Type B pancreatic cell (in vitro differentiated cells): ENCODE measurements around the gene ZNF236. TPM values are rescaled to one million over a fixed set of nuclear protein-coding genes. Genes with fewer than 3 reads are reported as not detected.

Source experiments
- DNase-seq: peaks from one replicate; pipeline ENCODE4 v3.0.0; 2021; ENCODE audit warnings: mixed read lengths; ENCODE audit not compliant: unreplicated experiment; ENCODE audit errors: extremely low spot score
- H3K27ac Mint-ChIP-seq: 2 replicates; pipeline ENCODE4 v1.8.0; 2021; ENCODE audit warnings: mild to moderate bottlenecking, mixed read lengths
- H3K27me3 Mint-ChIP-seq: 2 replicates; pipeline ENCODE4 v1.8.0; 2021; ENCODE audit warnings: mixed read lengths
- H3K36me3 Mint-ChIP-seq: 2 replicates; pipeline ENCODE4 v1.8.0; 2021; ENCODE audit warnings: mixed read lengths
- H3K4me1 Mint-ChIP-seq: one replicate; pipeline ENCODE4 v1.8.0; 2021; ENCODE audit warnings: mixed read lengths; ENCODE audit not compliant: unreplicated experiment
- H3K4me3 Mint-ChIP-seq: 2 replicates; pipeline ENCODE4 v1.8.0; 2021; ENCODE audit warnings: mild to moderate bottlenecking, mixed read lengths
- H3K9me3 Mint-ChIP-seq: 2 replicates; pipeline ENCODE4 v1.8.0; 2021; ENCODE audit warnings: mixed read lengths
- CTCF ChIP-seq: fragments of 200-600 bp; sonication (generic); conservative IDR thresholded peaks from 2 replicates; pipeline ENCODE4 v1.5.0; 2021; ENCODE audit warnings: antibody characterized with exemption, mild to moderate bottlenecking
- total RNA-seq: library from RNA; stranded (reverse); gene quantifications from 2 replicates; pipeline ENCODE4 v1.2.1, GENCODE V29; 2021; ENCODE audit warnings: low replicate concordance

ZNF236 gene
- total RNA-seq, 1 donor from 2014 or later = 20.2 TPM

DNA sequence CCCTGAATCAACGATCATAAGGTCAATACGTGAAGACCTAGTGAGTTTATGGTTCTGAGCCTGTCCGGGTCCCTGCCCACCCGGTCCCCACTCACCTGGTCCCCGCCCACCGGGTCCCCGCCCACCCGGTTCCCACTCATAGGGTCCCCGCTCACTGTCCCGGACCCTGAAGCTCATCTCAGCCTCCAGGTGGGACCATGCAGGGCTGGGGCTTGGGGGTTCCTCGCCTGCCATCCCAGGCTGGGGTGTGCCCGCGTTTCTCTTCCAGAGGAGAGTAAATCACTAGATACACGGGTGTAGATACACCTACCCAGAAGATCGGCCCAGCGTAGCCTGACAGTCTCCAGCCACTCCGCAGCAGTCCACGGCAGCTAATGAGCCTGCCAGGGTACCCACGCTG is 178.7 kb downstream of the ZNF236 start:
- H3K27ac Mint-ChIP-seq = no peak overlapping the region
- no peaks in the 10 kb centered on the region for H3K36me3 Mint-ChIP-seq
- no peaks in the 10 kb centered on the region for H3K27me3 Mint-ChIP-seq
- no peaks in the 10 kb centered on the region for H3K9me3 Mint-ChIP-seq
- H3K4me3 Mint-ChIP-seq = no peak overlapping the region
- no peak for TF ChIP-seq CTCF
- H3K4me1 Mint-ChIP-seq = peaks cover 30% of the 10 kb centered on the region
- no peak for DNase-seq

DNA sequence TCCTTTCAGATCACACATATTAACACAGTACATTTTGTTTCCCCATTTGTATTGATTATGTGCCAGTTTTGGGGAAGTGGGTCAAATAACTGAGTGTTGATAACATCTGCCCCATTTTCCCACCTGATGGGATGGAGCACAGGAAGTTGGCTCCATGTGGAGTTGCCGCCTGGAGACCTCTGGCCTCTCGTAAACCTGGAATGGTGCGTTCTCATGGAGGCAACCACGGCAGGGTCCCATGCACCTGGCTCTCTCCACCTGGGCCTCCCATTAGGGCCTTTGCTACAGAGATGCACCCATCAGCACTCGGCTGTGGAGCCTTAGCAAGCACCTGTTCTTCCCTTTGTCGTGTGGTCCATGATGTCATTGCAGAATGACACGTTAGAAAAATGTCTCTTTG is 179.6 kb downstream of the ZNF236 start:
- H3K4me3 Mint-ChIP-seq = no peak overlapping the region
- no peaks in the 10 kb centered on the region for H3K27me3 Mint-ChIP-seq
- H3K9me3 Mint-ChIP-seq = no peaks in the 10 kb centered on the region
- peaks cover 23% of the 10 kb centered on the region for H3K4me1 Mint-ChIP-seq
- no peaks in the 10 kb centered on the region for H3K36me3 Mint-ChIP-seq
- DNase-seq = no peak
- TF ChIP-seq CTCF = no peak
- H3K27ac Mint-ChIP-seq = no peak overlapping the region

GRCh38 chr18:77002496-77002895 is 180.1 kb downstream of the ZNF236 start:
- TF ChIP-seq CTCF = no peak
- Mint-ChIP-seq H3K4me3 (no peak overlapping the region), H3K27me3 (no peaks in the 10 kb centered on the region), H3K9me3 (no peaks in the 10 kb centered on the region), H3K4me1 (peaks cover 23% of the 10 kb centered on the region), H3K27ac (no peak overlapping the region), H3K36me3 (no peaks in the 10 kb centered on the region)
- no peak for DNase-seq

- DNase-seq = no peak
- Mint-ChIP-seq H3K27me3 (no peaks in the 10 kb centered on the region), H3K4me1 (peaks cover 21% of the 10 kb centered on the region), H3K27ac (no peak overlapping the region), H3K9me3 (no peaks in the 10 kb centered on the region), H3K36me3 (no peaks in the 10 kb centered on the region), H3K4me3 (no peak overlapping the region)
- no peak for TF ChIP-seq CTCF
Observed at GRCh38 chr18:77003316-77003715, 181.0 kb downstream of the ZNF236 start.

DNA sequence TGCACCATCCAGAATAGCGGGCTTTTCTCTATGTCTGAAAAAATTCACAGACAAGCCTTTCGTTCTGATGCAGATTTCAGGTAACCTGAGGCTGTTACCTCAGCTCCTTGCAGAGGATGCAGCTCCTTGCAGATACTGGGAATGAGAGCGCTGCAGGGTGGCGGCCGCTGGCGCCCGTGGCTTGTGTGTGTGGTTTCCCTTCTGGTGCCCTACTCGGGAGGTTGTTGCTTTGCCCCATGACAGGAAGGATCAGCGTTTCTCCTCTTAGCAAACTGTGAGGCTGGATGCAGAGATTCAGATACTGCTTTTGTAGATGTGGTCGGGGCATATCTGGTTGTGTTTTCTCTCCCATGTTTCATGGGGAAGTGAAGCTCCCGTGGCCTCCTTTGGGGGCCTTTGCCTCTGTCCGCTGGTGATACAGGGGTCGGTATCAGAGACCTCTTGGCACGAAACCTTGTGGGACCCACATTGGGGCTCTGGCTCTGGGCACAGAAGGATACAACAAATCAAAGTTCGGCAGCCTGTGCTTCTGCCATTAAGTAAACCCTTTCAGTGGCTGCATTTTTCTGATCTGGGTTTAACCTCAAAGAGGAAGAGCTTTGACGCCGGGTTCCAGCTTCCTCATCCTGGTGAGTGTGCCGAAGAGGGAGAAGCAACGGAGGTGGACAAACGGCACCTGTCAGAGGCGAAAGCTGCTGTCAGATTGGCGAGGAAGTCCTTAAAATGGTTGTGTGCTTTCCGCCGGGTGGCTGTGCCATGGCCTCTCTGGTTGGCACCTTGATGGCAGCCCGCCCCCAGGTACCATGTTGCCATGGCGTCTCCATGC is 182.4 kb downstream of the ZNF236 start:
- no peak for DNase-seq
- no peak overlapping the region for H3K4me3 Mint-ChIP-seq
- no peaks in the 10 kb centered on the region for H3K27me3 Mint-ChIP-seq
- peaks cover 22% of the 10 kb centered on the region for H3K4me1 Mint-ChIP-seq
- H3K27ac Mint-ChIP-seq = no peak overlapping the region
- TF ChIP-seq CTCF = no peak
- no peaks in the 10 kb centered on the region for H3K9me3 Mint-ChIP-seq
- no peaks in the 10 kb centered on the region for H3K36me3 Mint-ChIP-seq
